PC-3 (cell line): Measurements from ENCODE around the gene NTN1. TPM values are rescaled to one million over a fixed set of nuclear protein-coding genes. Genes with fewer than 3 reads are reported as not detected.

ENCODE experiments used
- ATAC-seq: fragments of 200-7000 bp; cut with Tn5 transposase; 2 replicates; pipeline ENCODE4 v1.9.1; 2020; ENCODE audit warnings: mild to moderate bottlenecking, moderate library complexity
- BruUV-seq: library from RNA; stranded (reverse); fragments of 400-500 nt; replicated peaks from 2 replicates; lab custom pipeline; 2021; lab: Mats Ljungman, UMichigan
- CTCF ChIA-PET: fragments of 300-600 bp; sonication (Branson Sonifier 250); formaldehyde crosslinking; loops from one replicate; lab custom pipeline; 2022; ENCODE audit warnings: antibody characterized with exemption; lab: Charles Lee
- POLR2A ChIA-PET: fragments of 300-600 bp; sonication (Branson Sonifier 250); formaldehyde crosslinking; loops from one replicate; lab custom pipeline; 2022; ENCODE audit warnings: antibody characterized with exemption; ENCODE audit not compliant: unreplicated experiment; lab: Charles Lee
- DNase-seq: peaks from one replicate; pipeline ENCODE4 v3.0.0-alpha.2; 2015
- H2AFZ ChIP-seq: fragments of 300-600 bp; sonication (generic); 2 replicates; pipeline ENCODE4 v1.6.0; 2016; ENCODE audit warnings: antibody characterized with exemption, low read length
- H3F3A ChIP-seq: fragments of 300-600 bp; sonication (generic); one replicate; pipeline ENCODE4 v1.6.0; 2017; ENCODE audit warnings: antibody characterized with exemption, low read length, control low read depth, mild to moderate bottlenecking; ENCODE audit not compliant: unreplicated experiment
- H3K27ac ChIP-seq: fragments of 300-600 bp; sonication (generic); 2 replicates; pipeline ENCODE4 v1.5.1; 2016; ENCODE audit warnings: mild to moderate bottlenecking, low read length
- H3K27me3 ChIP-seq: fragments of 300-600 bp; sonication (generic); 2 replicates; pipeline ENCODE4 v1.6.1; 2016; ENCODE audit warnings: low read length, mixed read lengths
- H3K36me3 ChIP-seq: fragments of 300-600 bp; sonication (generic); 2 replicates; pipeline ENCODE4 v1.6.1; 2016; ENCODE audit warnings: low read depth, mixed run types, low read length, mixed read lengths
- H3K4me1 ChIP-seq: fragments of 300-600 bp; sonication (generic); 2 replicates; pipeline ENCODE4 v1.5.1; 2016; ENCODE audit warnings: low read length; ENCODE audit not compliant: insufficient read depth
- H3K4me2 ChIP-seq: fragments of 300-600 bp; sonication (generic); 2 replicates; pipeline ENCODE4 v1.6.0; 2016; ENCODE audit warnings: low read length
- H3K4me3 ChIP-seq: fragments of 300-600 bp; sonication (generic); 2 replicates; pipeline ENCODE4 v1.5.1; 2016; ENCODE audit warnings: mild to moderate bottlenecking, low read length, mixed read lengths
- H3K79me2 ChIP-seq: fragments of 300-600 bp; sonication (generic); 2 replicates; pipeline ENCODE4 v1.6.1; 2017; ENCODE audit warnings: low read length, mixed read lengths
- H3K9ac ChIP-seq: fragments of 300-600 bp; sonication (generic); 2 replicates; pipeline ENCODE4 v1.6.0; 2016; ENCODE audit warnings: mild to moderate bottlenecking, low read length
- H3K9me2 ChIP-seq: fragments of 300-600 bp; sonication (generic); replicated peaks from 2 replicates; pipeline ENCODE4 v1.6.1; 2016; ENCODE audit warnings: mixed run types, low read length, mixed read lengths
- H3K9me3 ChIP-seq: fragments of 300-600 bp; sonication (generic); 2 replicates; pipeline ENCODE4 v1.6.1; 2016; ENCODE audit warnings: low read length, mixed read lengths
- H4K20me1 ChIP-seq: fragments of 300-600 bp; sonication (generic); 2 replicates; pipeline ENCODE4 v1.6.1; 2016; ENCODE audit warnings: low read length, mixed read lengths
- CTCF ChIP-seq: fragments of 300-600 bp; sonication (generic); conservative IDR thresholded peaks from 2 replicates; pipeline ENCODE4 v1.5.1; 2017; ENCODE audit warnings: antibody characterized with exemption, low read depth, mild to moderate bottlenecking, low read length
- EZH2 ChIP-seq: fragments of 300-600 bp; sonication (generic); IDR thresholded peaks from one replicate; pipeline ENCODE4 v1.6.1; 2017; ENCODE audit warnings: antibody characterized with exemption, mild to moderate bottlenecking, low read length; ENCODE audit not compliant: unreplicated experiment
- EZH2phosphoT487 ChIP-seq: fragments of 300-600 bp; sonication (generic); IDR thresholded peaks from 2 replicates; pipeline ENCODE4 v1.6.1; 2018; ENCODE audit warnings: mild to moderate bottlenecking, antibody characterized with exemption, low read length, borderline replicate concordance
- intact Hi-C: fragments of 100-400 bp; cut with micrococcal nuclease; formaldehyde crosslinking; loops from 2 replicates; pipeline ENCODE4 v1.9.0; 2023
- total RNA-seq: library from RNA; depleted of rRNA; stranded (reverse); fragments of >200 nt; gene quantifications from 2 replicates; pipeline ENCODE4 v1.2.3, GENCODE V29; 2014

Gene NTN1
- total RNA-seq, 1 experiment from 2014 or later: 0.22 TPM

- BruUV-seq: TSS peak; percentile 52
- H3K27ac ChIP-seq: no peak overlapping the region
- no peak overlapping the region for H2AFZ ChIP-seq
Measured at GRCh38 chr17:9240659-9241370, 219.5 kb downstream of the NTN1 start.

GRCh38 chr17:9241371-9241712, 220.0 kb downstream of the NTN1 start:
- H3F3A ChIP-seq: no peaks in the 10 kb centered on the region
- TF ChIP-seq CTCF: no peak
- no peak for TF ChIP-seq EZH2phosphoT487
- no peak for TF ChIP-seq EZH2
- no peak overlapping the region for H3K27ac ChIP-seq
- POLR2A ChIA-PET: no interaction called here
- H3K4me2 ChIP-seq: no peak overlapping the region
- H4K20me1 ChIP-seq: no peaks in the 10 kb centered on the region
- H3K27me3 ChIP-seq: no peaks in the 10 kb centered on the region
- no peak overlapping the region for H3K4me3 ChIP-seq
- intact Hi-C loops: no loop called here
- no peak for ATAC-seq
- H3K9me2 ChIP-seq: no peaks in the 10 kb centered on the region
- H3K9me3 ChIP-seq: no peaks in the 10 kb centered on the region
- no peaks in the 10 kb centered on the region for H3K36me3 ChIP-seq
- H3K4me1 ChIP-seq: peaks cover 10% of the 10 kb centered on the region; the same call in 1 of the 2 replicates
- H2AFZ ChIP-seq: no peak overlapping the region
- no peak for DNase-seq
- no TSS peak for BruUV-seq
- no peak overlapping the region for H3K9ac ChIP-seq
- CTCF ChIA-PET: no interaction called here
- H3K79me2 ChIP-seq: no peaks in the 10 kb centered on the region

More at GRCh38 chr17:9240659-9241370, 219.5 kb downstream of the NTN1 start:
- H3K4me3 ChIP-seq: 0 out of 2 replicates have a peak overlapping the region, but pooled peaks have one; percentile 58
- POLR2A ChIA-PET: interaction anchor here (0.6 kb wide), 1 partner anchor 1555 kb away, joined by 3 read pairs; no protein-coding TSS in a partner anchor
- no peaks in the 10 kb centered on the region for H3K79me2 ChIP-seq
- H4K20me1 ChIP-seq: no peaks in the 10 kb centered on the region
- H3F3A ChIP-seq: no peaks in the 10 kb centered on the region
- no peaks in the 10 kb centered on the region for H3K9me2 ChIP-seq
- H3K27me3 ChIP-seq: no peaks in the 10 kb centered on the region
- DNase-seq (no peak), ATAC-seq (no peak)
- intact Hi-C loops: no loop called here
- no peak for TF ChIP-seq EZH2
- no peak for TF ChIP-seq CTCF
- TF ChIP-seq EZH2phosphoT487: no peak
- H3K36me3 ChIP-seq: no peaks in the 10 kb centered on the region
- H3K4me2 ChIP-seq: peak overlapping the region; percentile 81; the same call in 1 of the 2 replicates
- peaks cover 10% of the 10 kb centered on the region; the same call in 1 of the 2 replicates for H3K4me1 ChIP-seq
- CTCF ChIA-PET: interaction anchor here (1.0 kb wide), 1 partner anchor 17 kb away, joined by 3 read pairs; no protein-coding TSS in a partner anchor
- no peaks in the 10 kb centered on the region for H3K9me3 ChIP-seq
- H3K9ac ChIP-seq: peak overlapping the region; percentile 51
